Omental fat pad (tissue), 4 donors: ENCODE data around the gene AGO3. TPM values are rescaled to one million over a fixed set of nuclear protein-coding genes. Genes with fewer than 3 reads are reported as not detected.

Source experiments
- ATAC-seq: fragments of 150-250 bp; one replicate; pipeline ENCODE4 v1.9.1; 2016; ENCODE audit warnings: mild to moderate bottlenecking, moderate library complexity; ENCODE audit not compliant: low FRiP score
- DNase-seq: peaks from one replicate; pipeline ENCODE4 v3.0.0-alpha.2; 2019; ENCODE audit warnings: low spot score
- total RNA-seq, 4 donors: library from RNA; depleted of rRNA; stranded (reverse); fragments of >200 nt; gene quantifications; one replicate each; pipeline ENCODE4 v1.1.0, GENCODE V29; 2016
- TF ChIP-seq, protein P1 (sequence below), 3 donors: fragments of 450-650 bp; IDR thresholded peaks; one replicate each; pipeline ENCODE4 v1.5.1; 2016 to 2017; ENCODE audit warnings: antibody characterized with exemption in 3 of 3, mild to moderate bottlenecking in 3 of 3, moderate library complexity in 2 of 3

The AGO3 gene
- total RNA-seq, 4 donors from 2014 or later: 22.3 to 39.9 (median 30.6) TPM

- DNase-seq: no peak
- TF ChIP-seq, protein P1, sequence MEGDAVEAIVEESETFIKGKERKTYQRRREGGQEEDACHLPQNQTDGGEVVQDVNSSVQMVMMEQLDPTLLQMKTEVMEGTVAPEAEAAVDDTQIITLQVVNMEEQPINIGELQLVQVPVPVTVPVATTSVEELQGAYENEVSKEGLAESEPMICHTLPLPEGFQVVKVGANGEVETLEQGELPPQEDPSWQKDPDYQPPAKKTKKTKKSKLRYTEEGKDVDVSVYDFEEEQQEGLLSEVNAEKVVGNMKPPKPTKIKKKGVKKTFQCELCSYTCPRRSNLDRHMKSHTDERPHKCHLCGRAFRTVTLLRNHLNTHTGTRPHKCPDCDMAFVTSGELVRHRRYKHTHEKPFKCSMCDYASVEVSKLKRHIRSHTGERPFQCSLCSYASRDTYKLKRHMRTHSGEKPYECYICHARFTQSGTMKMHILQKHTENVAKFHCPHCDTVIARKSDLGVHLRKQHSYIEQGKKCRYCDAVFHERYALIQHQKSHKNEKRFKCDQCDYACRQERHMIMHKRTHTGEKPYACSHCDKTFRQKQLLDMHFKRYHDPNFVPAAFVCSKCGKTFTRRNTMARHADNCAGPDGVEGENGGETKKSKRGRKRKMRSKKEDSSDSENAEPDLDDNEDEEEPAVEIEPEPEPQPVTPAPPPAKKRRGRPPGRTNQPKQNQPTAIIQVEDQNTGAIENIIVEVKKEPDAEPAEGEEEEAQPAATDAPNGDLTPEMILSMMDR (IDR thresholded peaks at IDR 0.05): no peak
- no peak for ATAC-seq
These were observed 123.1 kb downstream of the AGO3 start for GRCh38 chr1:36053978-36054377.

GRCh38 chr1:36055706-36056105 is 124.8 kb downstream of the AGO3 start:
- ATAC-seq (no peak), DNase-seq (no peak)
- TF ChIP-seq, protein P1 (IDR thresholded peaks at IDR 0.05): no peak

GRCh38 chr1:36062315-36062714 is 131.4 kb downstream of the AGO3 start:
- no peak for ATAC-seq
- DNase-seq: no peak
- TF ChIP-seq, protein P1 (IDR thresholded peaks at IDR 0.05): no peak

GRCh38 chr1:36067871-36068270 is 137.0 kb downstream of the AGO3 start:
- DNase-seq: no peak

DNA sequence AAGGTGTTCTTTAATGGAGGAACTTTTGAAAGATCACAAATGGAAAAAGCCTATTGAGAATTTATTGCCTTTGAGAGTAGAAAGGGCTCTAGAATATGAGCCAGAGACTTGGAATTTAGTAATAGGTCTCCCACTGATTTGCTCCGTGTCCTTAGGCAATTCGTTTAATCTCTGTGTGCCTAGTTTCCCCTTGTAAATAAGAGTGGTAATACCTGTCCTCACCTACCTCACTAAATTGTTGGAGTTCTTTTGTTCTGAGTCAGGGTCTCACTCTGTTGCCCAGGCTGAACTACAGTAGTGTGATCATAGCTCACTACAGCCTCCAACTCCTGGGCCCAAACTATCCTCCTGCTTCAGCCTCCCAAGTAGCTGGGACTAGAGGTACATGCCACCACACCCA is 138.0 kb downstream of the AGO3 start:
- DNase-seq (no peak), ATAC-seq (no peak)
- TF ChIP-seq, protein P1 (IDR thresholded peaks at IDR 0.05): no peak

More at GRCh38 chr1:36067871-36068270, 137.0 kb downstream of the AGO3 start:
- TF ChIP-seq, protein P1 (IDR thresholded peaks at IDR 0.05): no peak
- no peak for ATAC-seq

- DNase-seq (no peak), ATAC-seq (no peak)
- TF ChIP-seq, protein P1 (IDR thresholded peaks at IDR 0.05): no peak
These were observed 139.4 kb downstream of the AGO3 start for GRCh38 chr1:36070349-36070748.

- no peak for DNase-seq
- TF ChIP-seq, protein P1 (IDR thresholded peaks at IDR 0.05): no peak
- ATAC-seq: no peak
These were observed 146.2 kb downstream of the AGO3 start for GRCh38 chr1:36076979-36077573.
